HUES48 (cell line): ENCODE measurements around the gene GLOD5.

Experiments used
- H3K27ac ChIP-seq: one replicate; pipeline ENCODE4 v1.7.0; 2013; ENCODE audit warnings: low read depth, low read length, inconsistent platforms
- H3K27me3 ChIP-seq: 2 replicates; pipeline ENCODE4 v1.6.1; 2013; ENCODE audit warnings: mild to moderate bottlenecking, low read length; ENCODE audit not compliant: control insufficient read depth, insufficient read depth
- H3K36me3 ChIP-seq: 2 replicates; pipeline ENCODE4 v1.6.1; 2013; ENCODE audit warnings: low read length; ENCODE audit not compliant: control insufficient read depth, insufficient read depth
- H3K4me1 ChIP-seq: 2 replicates; pipeline ENCODE4 v1.6.1; 2013; ENCODE audit warnings: mild to moderate bottlenecking, low read length; ENCODE audit not compliant: control insufficient read depth, insufficient read depth
- H3K4me3 ChIP-seq: 2 replicates; pipeline ENCODE4 v1.5.1; 2013; ENCODE audit warnings: mild to moderate bottlenecking, low read depth, low read length
- H3K9ac ChIP-seq: 2 replicates; pipeline ENCODE4 v1.6.1; 2013; ENCODE audit warnings: mild to moderate bottlenecking, low read depth, low read length, moderate library complexity
- H3K9me3 ChIP-seq: 2 replicates; pipeline ENCODE4 v1.6.1; 2013; ENCODE audit warnings: low read length; ENCODE audit not compliant: control insufficient read depth, insufficient read depth

The GLOD5 gene

GRCh38 chrX:48785186-48785539, 23.6 kb downstream of the GLOD5 start:
- no peaks in the 10 kb centered on the region for H3K4me1 ChIP-seq
- no peaks in the 10 kb centered on the region for H3K27me3 ChIP-seq
- H3K9me3 ChIP-seq, result peaks cover 25% of the 10 kb centered on the region
- no peaks in the 10 kb centered on the region for H3K36me3 ChIP-seq
- no peak overlapping the region for H3K4me3 ChIP-seq
- no peak overlapping the region for H3K27ac ChIP-seq
- no peak overlapping the region for H3K9ac ChIP-seq

GRCh38 chrX:48785540-48786214, 24.1 kb downstream of the GLOD5 start:
- Histone ChIP-seq H3K9ac (no peak overlapping the region), H3K27me3 (no peaks in the 10 kb centered on the region), H3K9me3 (peaks cover 24% of the 10 kb centered on the region)

DNA sequence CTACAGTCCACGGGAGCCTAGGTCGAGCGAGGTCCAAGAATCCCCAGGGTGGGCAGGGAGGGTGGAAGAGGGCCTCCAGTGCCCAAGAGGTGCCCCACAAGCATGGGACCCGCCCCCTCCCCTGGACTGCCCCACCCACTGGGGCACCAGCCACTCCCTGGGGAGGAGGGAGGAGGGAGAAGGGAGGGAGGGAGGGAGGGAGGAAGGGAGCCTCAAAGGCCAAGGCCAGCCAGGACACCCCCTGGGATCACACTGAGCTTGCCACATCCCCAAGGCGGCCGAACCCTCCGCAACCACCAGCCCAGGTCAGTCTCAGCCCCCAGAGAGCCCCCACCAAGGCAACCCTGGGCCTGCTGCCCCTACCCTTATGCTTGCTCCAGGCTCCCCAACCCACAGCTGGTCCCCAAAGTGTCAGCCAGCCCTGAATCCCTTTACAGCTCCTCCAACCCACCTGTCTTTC, 24.8 kb downstream of the GLOD5 start, which contains the start of gene GATA1:
GATA1 (plus strand) TSS at position 250 of the 460 bp plus-strand sequence. CDS start 4,520 bp downstream, outside the sequence.
- Histone ChIP-seq H3K9ac (no peak within 1 kb of the TSS), H3K9me3 (peaks cover 24% of the 10 kb centered on the region), H3K27ac (no peak within 1 kb of the TSS), H3K4me3 (no peak within 1 kb of the TSS), H3K4me1 (no peaks in the 10 kb centered on the region), H3K36me3 (no peaks in the 10 kb centered on the region), H3K27me3 (no peaks in the 10 kb centered on the region)

More at GRCh38 chrX:48785540-48786214, 24.1 kb downstream of the GLOD5 start:
- Histone ChIP-seq H3K4me1 (no peaks in the 10 kb centered on the region), H3K4me3 (no peak overlapping the region), H3K27ac (no peak overlapping the region), H3K36me3 (no peaks in the 10 kb centered on the region)

- Histone ChIP-seq H3K9ac (no peak overlapping the region), H3K9me3 (peaks cover 24% of the 10 kb centered on the region), H3K4me1 (no peaks in the 10 kb centered on the region), H3K27me3 (no peaks in the 10 kb centered on the region), H3K4me3 (no peak overlapping the region), H3K36me3 (no peaks in the 10 kb centered on the region), H3K27ac (no peak overlapping the region)
These were observed 25.4 kb downstream of the GLOD5 start for GRCh38 chrX:48786825-48787504.

GRCh38 chrX:48787505-48788443, 26.2 kb downstream of the GLOD5 start:
- peaks cover 18% of the 10 kb centered on the region; the same call in 1 of the 2 replicates for H3K9me3 ChIP-seq

GRCh38 chrX:48789366-48790220, 28.0 kb downstream of the GLOD5 start:
- H3K4me3 ChIP-seq, result no peak overlapping the region
- no peaks in the 10 kb centered on the region for H3K4me1 ChIP-seq
- H3K9me3 ChIP-seq, result peaks cover 13% of the 10 kb centered on the region; the same call in 1 of the 2 replicates
- H3K27ac ChIP-seq, result no peak overlapping the region
- H3K9ac ChIP-seq, result no peak overlapping the region
- no peaks in the 10 kb centered on the region for H3K27me3 ChIP-seq
- H3K36me3 ChIP-seq, result no peaks in the 10 kb centered on the region

More at GRCh38 chrX:48787505-48788443, 26.2 kb downstream of the GLOD5 start:
- Histone ChIP-seq H3K27ac (no peak overlapping the region), H3K9ac (no peak overlapping the region), H3K4me1 (no peaks in the 10 kb centered on the region), H3K27me3 (no peaks in the 10 kb centered on the region), H3K36me3 (no peaks in the 10 kb centered on the region), H3K4me3 (no peak overlapping the region)

DNA sequence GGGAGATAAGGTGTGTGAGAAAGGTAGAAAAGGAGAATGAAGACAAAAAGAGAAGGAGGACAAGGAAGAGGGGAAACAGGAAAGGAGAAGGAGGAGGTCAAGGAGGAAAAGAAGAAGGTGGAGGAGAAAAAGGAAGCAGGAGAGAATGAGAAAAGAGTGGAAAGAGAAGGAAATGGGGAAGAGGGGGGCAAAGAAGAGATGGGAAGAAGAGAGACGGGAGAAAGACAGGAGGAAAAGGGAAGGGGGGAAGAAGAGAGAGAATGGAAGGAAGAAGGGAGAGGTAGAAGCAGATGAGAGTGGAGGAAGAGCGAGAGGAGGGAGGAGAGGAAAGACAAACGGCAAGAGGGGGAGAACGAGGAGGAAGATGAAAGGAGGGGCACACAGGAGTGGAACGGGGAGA, 28.9 kb downstream of the GLOD5 start:
- Histone ChIP-seq H3K27me3 (no peaks in the 10 kb centered on the region), H3K4me1 (no peaks in the 10 kb centered on the region), H3K9me3 (peaks cover 7% of the 10 kb centered on the region; the same call in 1 of the 2 replicates), H3K4me3 (no peak overlapping the region), H3K36me3 (no peaks in the 10 kb centered on the region), H3K9ac (no peak overlapping the region), H3K27ac (no peak overlapping the region)

GRCh38 chrX:48791063-48791820, 29.7 kb downstream of the GLOD5 start:
- H3K4me1 ChIP-seq, result no peaks in the 10 kb centered on the region
- no peaks in the 10 kb centered on the region for H3K27me3 ChIP-seq
- peaks cover 7% of the 10 kb centered on the region; the same call in 1 of the 2 replicates for H3K9me3 ChIP-seq
- H3K27ac ChIP-seq, result no peak overlapping the region
- no peaks in the 10 kb centered on the region for H3K36me3 ChIP-seq
- no peak overlapping the region for H3K9ac ChIP-seq
- no peak overlapping the region for H3K4me3 ChIP-seq

- no peaks in the 10 kb centered on the region for H3K27me3 ChIP-seq
- peaks cover 3% of the 10 kb centered on the region; the same call in 1 of the 2 replicates for H3K9me3 ChIP-seq
- no peak overlapping the region for H3K9ac ChIP-seq
- H3K4me3 ChIP-seq, result no peak overlapping the region
- H3K36me3 ChIP-seq, result no peaks in the 10 kb centered on the region
- no peak overlapping the region for H3K27ac ChIP-seq
- no peaks in the 10 kb centered on the region for H3K4me1 ChIP-seq
These were observed 30.7 kb downstream of the GLOD5 start for GRCh38 chrX:48792219-48792618.
